WTC11 (cell line): ENCODE results near the gene ERC2. TPM values are rescaled to one million over a fixed set of nuclear protein-coding genes. Genes with fewer than 3 reads are reported as not detected.

Experiments
- ATAC-seq: fragments of 200-7000 bp; cut with Tn5 transposase; 2 replicates; pipeline ENCODE4 v1.10.0; 2021; ENCODE audit warnings: mild to moderate bottlenecking, moderate library complexity
- CTCF ChIA-PET: fragments of 300-600 bp; sonication (Branson Sonifier 250); formaldehyde crosslinking; loops from one replicate; lab custom pipeline; 2021; ENCODE audit warnings: antibody characterized with exemption; lab: Charles Lee
- POLR2A ChIA-PET: fragments of 350-600 bp; sonication (Branson Sonifier 250); formaldehyde crosslinking; loops from one replicate; lab custom pipeline; 2021; ENCODE audit warnings: antibody characterized with exemption; lab: Charles Lee
- DNase-seq: peaks from one replicate; pipeline ENCODE4 v3.0.0; 2021; ENCODE audit warnings: low spot score
- H3K27ac Mint-ChIP-seq: 2 replicates; pipeline ENCODE4 v1.8.0; 2021; ENCODE audit warnings: mixed read lengths
- H3K27me3 Mint-ChIP-seq: 2 replicates; pipeline ENCODE4 v1.8.0; 2021; ENCODE audit warnings: low read depth, mild to moderate bottlenecking, moderate library complexity, mixed read lengths
- H3K36me3 Mint-ChIP-seq: 2 replicates; pipeline ENCODE4 v1.8.0; 2021; ENCODE audit warnings: mixed read lengths
- H3K4me1 Mint-ChIP-seq: 2 replicates; pipeline ENCODE4 v1.8.0; 2022; ENCODE audit warnings: mixed read lengths
- H3K4me3 Mint-ChIP-seq: 2 replicates; pipeline ENCODE4 v1.8.0; 2021; ENCODE audit warnings: mild to moderate bottlenecking, moderate library complexity, mixed read lengths
- H3K9me3 Mint-ChIP-seq: 2 replicates; pipeline ENCODE4 v1.8.0; 2021; ENCODE audit warnings: mixed read lengths
- ELF4 ChIP-seq: sonication (generic); formaldehyde crosslinking; IDR thresholded peaks from 2 replicates; pipeline ENCODE4 v1.8.1; 2022; ENCODE audit warnings: low read depth, mild to moderate bottlenecking, moderate library complexity, missing genetic modification reagents
- FOXK1 ChIP-seq: sonication (generic); formaldehyde crosslinking; IDR thresholded peaks from 2 replicates; pipeline ENCODE4 v1.8.0; 2022; ENCODE audit warnings: mild to moderate bottlenecking, moderate library complexity, missing genetic modification reagents
- NFATC4 ChIP-seq: fragments of 250-450 bp; sonication (Bioruptor Pico); IDR thresholded peaks from 2 replicates; pipeline ENCODE4 v1.9.0; 2021; ENCODE audit warnings: mild to moderate bottlenecking
- NR3C1 ChIP-seq: sonication (generic); formaldehyde crosslinking; conservative IDR thresholded peaks from 2 replicates; pipeline ENCODE4 v1.8.1; 2023; ENCODE audit warnings: low read depth, mild to moderate bottlenecking, missing genetic modification reagents
- ZNF263 ChIP-seq: sonication (generic); formaldehyde crosslinking; IDR thresholded peaks from 2 replicates; pipeline ENCODE4 v1.8.1; 2022; ENCODE audit warnings: low read depth, mild to moderate bottlenecking, moderate library complexity, missing genetic modification reagents
- total RNA-seq: library from RNA; stranded (reverse); gene quantifications from 3 replicates; pipeline ENCODE4 v1.2.3, GENCODE V29; 2021
- TF ChIP-seq, protein P1 (sequence below): sonication (generic); formaldehyde crosslinking; IDR thresholded peaks from 2 replicates; pipeline ENCODE4 v1.8.1; 2023; ENCODE audit warnings: mild to moderate bottlenecking, missing genetic modification reagents, borderline replicate concordance
- TF ChIP-seq, protein P2 (sequence below): sonication (generic); formaldehyde crosslinking; IDR thresholded peaks from 2 replicates; pipeline ENCODE4 v1.8.1; 2023; ENCODE audit warnings: mild to moderate bottlenecking, missing genetic modification reagents, moderate library complexity
- TF ChIP-seq, protein P3 (sequence below): fragments of 250-450 bp; sonication (Bioruptor Pico); IDR thresholded peaks from 2 replicates; pipeline ENCODE4 v1.9.0; 2021; ENCODE audit warnings: mild to moderate bottlenecking
- TF ChIP-seq, protein P4 (sequence below): sonication (generic); formaldehyde crosslinking; IDR thresholded peaks from 2 replicates; pipeline ENCODE4 v1.8.0; 2023; ENCODE audit warnings: missing genetic modification reagents, mild to moderate bottlenecking, borderline replicate concordance
- TF ChIP-seq, protein P5 (sequence below): sonication (generic); formaldehyde crosslinking; IDR thresholded peaks from 2 replicates; pipeline ENCODE4 v1.8.1; 2023; ENCODE audit warnings: mild to moderate bottlenecking, missing genetic modification reagents

The ERC2 gene
- total RNA-seq, 1 experiment from 2014 or later = 23.5 TPM

DNA sequence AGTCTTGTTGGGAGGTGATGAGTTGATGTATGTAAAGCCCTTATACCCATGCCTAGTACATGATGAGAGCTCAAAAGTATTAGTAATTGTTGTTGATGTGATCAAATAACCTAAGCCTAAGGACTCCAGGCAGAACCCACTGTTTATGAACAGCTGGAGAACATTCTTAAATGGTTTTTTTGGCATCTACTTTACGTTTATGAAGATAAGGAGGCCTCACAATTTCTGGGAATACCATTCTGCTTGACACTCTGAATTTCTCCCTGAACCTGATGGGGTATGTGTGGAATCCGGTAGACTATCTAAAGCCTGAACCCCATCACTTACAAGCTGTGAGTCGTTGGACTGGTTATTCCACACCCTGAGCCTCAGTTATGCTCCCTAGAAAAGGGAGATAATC lies 736.5 kb downstream of the ERC2 start:
- Mint-ChIP-seq H3K4me3 (no peak overlapping the region), H3K27me3 (no peaks in the 10 kb centered on the region), H3K9me3 (no peaks in the 10 kb centered on the region), H3K36me3 (no peaks in the 10 kb centered on the region), H3K27ac (no peak overlapping the region), H3K4me1 (peaks cover 8% of the 10 kb centered on the region)
- CTCF ChIA-PET = interaction anchor here (0.8 to 1.3 kb wide), 3 partner anchors 10 to 247 kb away, joined by 3 read pairs; no protein-coding TSS in a partner anchor
- POLR2A ChIA-PET = no interaction called here
- DNase-seq (no peak), ATAC-seq (no peak)
- no peak for TF ChIP-seq NR3C1
- no peak for TF ChIP-seq ELF4 (CRISPR knock-in tag)
- TF ChIP-seq ZNF263 (CRISPR knock-in tag) = no peak

DNA sequence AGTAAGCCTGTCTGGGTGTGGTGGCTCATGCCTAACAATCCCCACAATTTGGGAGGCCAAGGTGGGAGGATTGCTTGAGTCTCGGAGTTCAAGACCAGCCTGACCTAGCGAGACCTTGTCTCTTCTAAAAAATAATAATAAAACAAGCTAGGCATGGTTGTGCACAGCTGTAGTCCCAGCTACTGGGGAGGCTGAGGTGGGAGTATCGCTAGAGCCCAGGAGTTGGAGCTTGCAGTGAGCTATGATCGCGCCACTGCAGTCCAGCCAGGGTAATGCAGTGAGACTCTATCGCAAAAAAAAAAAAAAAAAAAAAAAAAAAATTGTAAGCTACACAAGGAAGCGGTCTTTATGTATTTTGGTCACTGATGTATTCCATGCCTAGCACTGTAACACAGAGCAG lies 738.7 kb downstream of the ERC2 start:
- ATAC-seq = no peak
- Mint-ChIP-seq H3K36me3 (no peaks in the 10 kb centered on the region), H3K9me3 (no peaks in the 10 kb centered on the region), H3K4me3 (no peak overlapping the region), H3K27me3 (no peaks in the 10 kb centered on the region), H3K4me1 (peaks cover 30% of the 10 kb centered on the region), H3K27ac (no peak overlapping the region)
- DNase-seq = no peak
- TF ChIP-seq, protein P1, sequence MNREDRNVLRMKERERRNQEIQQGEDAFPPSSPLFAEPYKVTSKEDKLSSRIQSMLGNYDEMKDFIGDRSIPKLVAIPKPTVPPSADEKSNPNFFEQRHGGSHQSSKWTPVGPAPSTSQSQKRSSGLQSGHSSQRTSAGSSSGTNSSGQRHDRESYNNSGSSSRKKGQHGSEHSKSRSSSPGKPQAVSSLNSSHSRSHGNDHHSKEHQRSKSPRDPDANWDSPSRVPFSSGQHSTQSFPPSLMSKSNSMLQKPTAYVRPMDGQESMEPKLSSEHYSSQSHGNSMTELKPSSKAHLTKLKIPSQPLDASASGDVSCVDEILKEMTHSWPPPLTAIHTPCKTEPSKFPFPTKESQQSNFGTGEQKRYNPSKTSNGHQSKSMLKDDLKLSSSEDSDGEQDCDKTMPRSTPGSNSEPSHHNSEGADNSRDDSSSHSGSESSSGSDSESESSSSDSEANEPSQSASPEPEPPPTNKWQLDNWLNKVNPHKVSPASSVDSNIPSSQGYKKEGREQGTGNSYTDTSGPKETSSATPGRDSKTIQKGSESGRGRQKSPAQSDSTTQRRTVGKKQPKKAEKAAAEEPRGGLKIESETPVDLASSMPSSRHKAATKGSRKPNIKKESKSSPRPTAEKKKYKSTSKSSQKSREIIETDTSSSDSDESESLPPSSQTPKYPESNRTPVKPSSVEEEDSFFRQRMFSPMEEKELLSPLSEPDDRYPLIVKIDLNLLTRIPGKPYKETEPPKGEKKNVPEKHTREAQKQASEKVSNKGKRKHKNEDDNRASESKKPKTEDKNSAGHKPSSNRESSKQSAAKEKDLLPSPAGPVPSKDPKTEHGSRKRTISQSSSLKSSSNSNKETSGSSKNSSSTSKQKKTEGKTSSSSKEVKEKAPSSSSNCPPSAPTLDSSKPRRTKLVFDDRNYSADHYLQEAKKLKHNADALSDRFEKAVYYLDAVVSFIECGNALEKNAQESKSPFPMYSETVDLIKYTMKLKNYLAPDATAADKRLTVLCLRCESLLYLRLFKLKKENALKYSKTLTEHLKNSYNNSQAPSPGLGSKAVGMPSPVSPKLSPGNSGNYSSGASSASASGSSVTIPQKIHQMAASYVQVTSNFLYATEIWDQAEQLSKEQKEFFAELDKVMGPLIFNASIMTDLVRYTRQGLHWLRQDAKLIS (CRISPR knock-in tag) = no peak
- TF ChIP-seq, protein P2, sequence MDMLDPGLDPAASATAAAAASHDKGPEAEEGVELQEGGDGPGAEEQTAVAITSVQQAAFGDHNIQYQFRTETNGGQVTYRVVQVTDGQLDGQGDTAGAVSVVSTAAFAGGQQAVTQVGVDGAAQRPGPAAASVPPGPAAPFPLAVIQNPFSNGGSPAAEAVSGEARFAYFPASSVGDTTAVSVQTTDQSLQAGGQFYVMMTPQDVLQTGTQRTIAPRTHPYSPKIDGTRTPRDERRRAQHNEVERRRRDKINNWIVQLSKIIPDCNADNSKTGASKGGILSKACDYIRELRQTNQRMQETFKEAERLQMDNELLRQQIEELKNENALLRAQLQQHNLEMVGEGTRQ (CRISPR knock-in tag) = no peak
- no peak for TF ChIP-seq NFATC4 (CRISPR knock-in tag)
- TF ChIP-seq, protein P3, sequence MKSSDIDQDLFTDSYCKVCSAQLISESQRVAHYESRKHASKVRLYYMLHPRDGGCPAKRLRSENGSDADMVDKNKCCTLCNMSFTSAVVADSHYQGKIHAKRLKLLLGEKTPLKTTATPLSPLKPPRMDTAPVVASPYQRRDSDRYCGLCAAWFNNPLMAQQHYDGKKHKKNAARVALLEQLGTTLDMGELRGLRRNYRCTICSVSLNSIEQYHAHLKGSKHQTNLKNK (CRISPR knock-in tag) = no peak
- TF ChIP-seq, protein P4, sequence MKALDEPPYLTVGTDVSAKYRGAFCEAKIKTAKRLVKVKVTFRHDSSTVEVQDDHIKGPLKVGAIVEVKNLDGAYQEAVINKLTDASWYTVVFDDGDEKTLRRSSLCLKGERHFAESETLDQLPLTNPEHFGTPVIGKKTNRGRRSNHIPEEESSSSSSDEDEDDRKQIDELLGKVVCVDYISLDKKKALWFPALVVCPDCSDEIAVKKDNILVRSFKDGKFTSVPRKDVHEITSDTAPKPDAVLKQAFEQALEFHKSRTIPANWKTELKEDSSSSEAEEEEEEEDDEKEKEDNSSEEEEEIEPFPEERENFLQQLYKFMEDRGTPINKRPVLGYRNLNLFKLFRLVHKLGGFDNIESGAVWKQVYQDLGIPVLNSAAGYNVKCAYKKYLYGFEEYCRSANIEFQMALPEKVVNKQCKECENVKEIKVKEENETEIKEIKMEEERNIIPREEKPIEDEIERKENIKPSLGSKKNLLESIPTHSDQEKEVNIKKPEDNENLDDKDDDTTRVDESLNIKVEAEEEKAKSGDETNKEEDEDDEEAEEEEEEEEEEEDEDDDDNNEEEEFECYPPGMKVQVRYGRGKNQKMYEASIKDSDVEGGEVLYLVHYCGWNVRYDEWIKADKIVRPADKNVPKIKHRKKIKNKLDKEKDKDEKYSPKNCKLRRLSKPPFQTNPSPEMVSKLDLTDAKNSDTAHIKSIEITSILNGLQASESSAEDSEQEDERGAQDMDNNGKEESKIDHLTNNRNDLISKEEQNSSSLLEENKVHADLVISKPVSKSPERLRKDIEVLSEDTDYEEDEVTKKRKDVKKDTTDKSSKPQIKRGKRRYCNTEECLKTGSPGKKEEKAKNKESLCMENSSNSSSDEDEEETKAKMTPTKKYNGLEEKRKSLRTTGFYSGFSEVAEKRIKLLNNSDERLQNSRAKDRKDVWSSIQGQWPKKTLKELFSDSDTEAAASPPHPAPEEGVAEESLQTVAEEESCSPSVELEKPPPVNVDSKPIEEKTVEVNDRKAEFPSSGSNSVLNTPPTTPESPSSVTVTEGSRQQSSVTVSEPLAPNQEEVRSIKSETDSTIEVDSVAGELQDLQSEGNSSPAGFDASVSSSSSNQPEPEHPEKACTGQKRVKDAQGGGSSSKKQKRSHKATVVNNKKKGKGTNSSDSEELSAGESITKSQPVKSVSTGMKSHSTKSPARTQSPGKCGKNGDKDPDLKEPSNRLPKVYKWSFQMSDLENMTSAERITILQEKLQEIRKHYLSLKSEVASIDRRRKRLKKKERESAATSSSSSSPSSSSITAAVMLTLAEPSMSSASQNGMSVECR (CRISPR knock-in tag) = no peak
- TF ChIP-seq FOXK1 (CRISPR knock-in tag) = no peak
- TF ChIP-seq, protein P5, sequence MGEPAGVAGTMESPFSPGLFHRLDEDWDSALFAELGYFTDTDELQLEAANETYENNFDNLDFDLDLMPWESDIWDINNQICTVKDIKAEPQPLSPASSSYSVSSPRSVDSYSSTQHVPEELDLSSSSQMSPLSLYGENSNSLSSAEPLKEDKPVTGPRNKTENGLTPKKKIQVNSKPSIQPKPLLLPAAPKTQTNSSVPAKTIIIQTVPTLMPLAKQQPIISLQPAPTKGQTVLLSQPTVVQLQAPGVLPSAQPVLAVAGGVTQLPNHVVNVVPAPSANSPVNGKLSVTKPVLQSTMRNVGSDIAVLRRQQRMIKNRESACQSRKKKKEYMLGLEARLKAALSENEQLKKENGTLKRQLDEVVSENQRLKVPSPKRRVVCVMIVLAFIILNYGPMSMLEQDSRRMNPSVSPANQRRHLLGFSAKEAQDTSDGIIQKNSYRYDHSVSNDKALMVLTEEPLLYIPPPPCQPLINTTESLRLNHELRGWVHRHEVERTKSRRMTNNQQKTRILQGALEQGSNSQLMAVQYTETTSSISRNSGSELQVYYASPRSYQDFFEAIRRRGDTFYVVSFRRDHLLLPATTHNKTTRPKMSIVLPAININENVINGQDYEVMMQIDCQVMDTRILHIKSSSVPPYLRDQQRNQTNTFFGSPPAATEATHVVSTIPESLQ (CRISPR knock-in tag) = no peak
- ChIA-PET POLR2A (no interaction called here), CTCF (interaction anchor here (0.6 to 1.0 kb wide), 2 partner anchors 898 to 1510 kb away, joined by 3 read pairs; no protein-coding TSS in a partner anchor)
